Left lobe of liver (tissue), 1 donor: ENCODE measurements around the gene KLRK1. TPM values are rescaled to one million over a fixed set of nuclear protein-coding genes. Genes with fewer than 3 reads are reported as not detected.

Experiments used
- total RNA-seq: library from RNA; stranded (reverse); gene quantifications from one replicate; pipeline ENCODE4 v1.2.1, GENCODE V29; 2021
- donor health status: DM: no; HTN: yes; CAD: no.

The KLRK1 gene
- total RNA-seq, 1 donor from 2014 or later = 0.55 TPM

Other genes starting within 250 kb of the KLRK1 start
- 0.50 TPM for gene OLR1, start 217.9 kb downstream of the KLRK1 start, total RNA-seq
- gene TMEM52B, start 211.0 kb downstream of the KLRK1 start, total RNA-seq = not detected
- gene GABARAPL1, start 177.2 kb downstream of the KLRK1 start, total RNA-seq = 92.9 TPM
- gene KLRD1, start 82.2 kb downstream of the KLRK1 start, total RNA-seq = 0.53 TPM
- gene KLRC4, start 19.7 kb upstream of the KLRK1 start, total RNA-seq = not detected
- not detected for gene KLRC3, start 30.6 kb upstream of the KLRK1 start, total RNA-seq
- not detected for gene KLRC2, start 46.0 kb upstream of the KLRK1 start, total RNA-seq
- not detected for gene KLRC1, start 63.3 kb upstream of the KLRK1 start, total RNA-seq
- gene EIF2S3B, start 115.8 kb upstream of the KLRK1 start, total RNA-seq = 0.20 TPM
- gene MAGOHB, start 223.6 kb upstream of the KLRK1 start, total RNA-seq = 8.4 TPM